ENCODE data around the gene MRPL28.
"Not testable (repeated sequence)": the region's sequence is repeated elsewhere in the genome, so short reads cannot be mapped to it uniquely, and the experiment has no call there.

The MRPL28 gene

GRCh38 chr16:389352-389751 is 19.0 kb upstream of the MRPL28 start:
- DNase-seq (ENCODE audit: low spot score): no peak

DNA sequence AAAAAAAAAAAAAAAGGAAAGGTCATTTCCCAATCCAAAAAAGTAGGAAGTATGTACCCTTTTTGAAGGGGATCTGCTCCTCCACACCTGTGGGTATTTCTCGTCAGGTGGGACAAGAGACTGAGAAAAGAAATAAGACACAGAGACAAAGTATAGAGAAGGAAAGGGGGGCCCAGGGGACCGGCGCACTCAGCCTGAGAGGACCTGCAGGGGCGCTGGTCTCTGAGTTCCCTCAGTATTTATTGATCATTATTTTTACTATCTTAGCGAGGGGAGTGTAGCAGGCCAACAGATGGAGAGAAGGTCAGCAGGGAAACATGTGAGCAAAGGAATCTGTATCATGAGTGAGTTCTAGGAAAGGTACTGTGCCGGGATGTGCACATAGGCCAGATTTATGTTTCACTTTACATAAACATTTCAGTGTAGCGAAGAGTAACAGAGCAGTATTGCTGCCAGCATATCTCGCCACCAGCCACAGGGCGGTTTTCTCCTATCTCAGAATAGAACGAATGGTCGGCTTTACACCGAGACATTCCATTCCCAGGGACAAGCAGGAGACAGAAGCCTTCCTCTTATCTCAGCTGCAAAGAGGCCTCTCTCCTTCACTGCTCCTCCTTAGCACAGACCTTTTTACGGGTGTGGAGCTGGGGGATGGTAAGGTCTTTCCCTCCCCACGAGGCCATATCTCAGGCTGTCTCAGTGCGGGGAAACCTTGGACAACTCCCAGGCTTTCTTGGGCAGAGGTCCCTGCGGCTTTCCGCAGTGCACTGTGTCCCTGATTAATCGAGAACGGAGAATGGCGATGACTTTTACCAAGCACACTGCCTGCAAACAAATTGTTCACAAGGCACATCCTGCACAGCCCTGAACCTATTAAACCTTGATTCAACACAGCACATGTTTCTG is 17.7 kb upstream of the MRPL28 start:
- not testable (repeated sequence) for DNase-seq (ENCODE audit: low spot score)

DNA sequence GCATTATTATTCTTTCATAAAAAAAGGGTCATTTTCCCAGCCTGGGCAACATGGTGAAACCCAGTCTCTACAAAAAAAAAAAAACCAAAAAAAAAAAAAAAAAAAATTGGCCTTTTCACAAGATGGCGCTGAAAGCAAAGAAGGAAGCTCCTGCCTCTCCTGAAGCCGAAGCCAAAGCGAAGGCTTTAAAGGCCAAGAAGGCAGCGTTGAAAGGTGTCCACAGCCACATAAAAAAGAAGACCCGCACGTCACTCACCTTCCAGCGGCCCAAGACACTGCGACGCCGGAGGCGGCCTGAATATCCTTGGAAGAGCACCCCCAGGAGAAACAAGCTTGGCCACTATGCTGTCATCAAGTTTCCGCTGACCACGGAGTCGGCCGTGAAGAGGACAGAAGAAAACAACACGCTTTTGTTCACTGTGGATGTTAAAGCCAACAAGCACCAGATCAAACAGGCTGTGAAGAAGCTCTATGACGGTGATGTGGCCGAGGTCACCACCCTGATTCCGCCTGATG is 16.4 kb upstream of the MRPL28 start:
- DNase-seq (ENCODE audit: low spot score): peak; percentile 65

- no peak for DNase-seq (ENCODE audit: low spot score)
These were observed 13.2 kb upstream of the MRPL28 start for GRCh38 chr16:383326-384051.

- peak; percentile 76 for DNase-seq (ENCODE audit: low spot score)
These were observed 11.7 kb upstream of the MRPL28 start, which contains the start of gene PGAP6 for GRCh38 chr16:381789-382717. Gene PGAP6 (minus strand): TSS chr16:381978. CDS start chr16:381821, 157 bp downstream.

GRCh38 chr16:381012-381788 is 10.9 kb upstream of the MRPL28 start:
- DNase-seq (ENCODE audit: low spot score): no peak

DNA sequence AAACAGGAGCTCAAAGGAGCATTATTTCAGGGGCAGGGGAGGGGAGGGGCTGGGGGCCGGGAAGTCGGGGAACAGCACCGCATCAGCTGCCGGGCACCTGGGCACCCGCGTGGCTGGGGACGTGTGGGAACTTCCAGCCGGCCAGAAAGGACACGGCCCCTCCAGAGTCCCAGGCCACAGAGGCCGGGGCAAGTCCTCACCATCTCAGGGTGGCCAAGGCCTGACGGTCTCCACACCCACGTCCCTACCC is 10.3 kb upstream of the MRPL28 start:
- DNase-seq (ENCODE audit: low spot score): no peak

DNA sequence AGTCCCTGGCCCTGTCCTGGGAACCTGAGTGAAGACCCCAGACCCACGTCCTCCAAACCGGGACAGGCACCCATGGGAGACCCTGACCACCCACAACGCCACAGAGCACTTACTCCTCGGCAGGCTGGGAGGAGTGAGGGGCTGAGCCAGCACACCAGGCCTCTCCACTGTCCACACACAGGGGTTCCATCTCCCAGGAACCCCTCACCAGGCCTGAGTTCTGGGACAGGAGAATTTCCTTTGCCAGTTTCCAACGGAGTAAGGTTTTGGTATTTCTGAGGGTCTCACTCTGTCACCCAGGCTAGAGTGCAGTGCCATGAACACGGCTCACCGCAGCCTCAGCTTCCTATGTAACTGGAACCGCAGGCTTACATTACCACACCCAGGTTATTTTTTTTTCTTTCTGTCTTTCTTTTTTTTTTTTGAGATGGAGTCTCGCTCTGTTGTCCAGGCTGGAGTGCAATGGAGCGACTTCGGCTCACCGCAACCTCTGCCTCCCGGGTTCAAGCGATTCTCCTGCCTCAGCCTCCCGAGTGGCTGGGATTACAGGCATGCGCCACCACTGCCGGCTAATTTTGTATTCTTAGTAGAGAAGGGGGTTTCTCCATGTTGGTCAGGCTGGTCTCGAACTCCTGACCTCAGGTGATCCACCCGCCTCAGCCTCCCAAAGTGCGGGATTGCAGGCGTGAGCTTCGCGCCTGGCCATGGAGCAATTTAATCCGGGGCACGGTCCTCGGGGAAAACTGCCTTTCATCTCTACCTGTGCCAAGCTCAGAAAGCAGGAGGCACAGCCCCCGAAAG is 9.8 kb upstream of the MRPL28 start:
- DNase-seq (ENCODE audit: low spot score): no peak

- no peak for DNase-seq (ENCODE audit: low spot score)
These were observed 9.0 kb upstream of the MRPL28 start for GRCh38 chr16:379183-379960.

GRCh38 chr16:378821-379182 is 8.5 kb upstream of the MRPL28 start:
- DNase-seq (ENCODE audit: low spot score): no peak

DNA sequence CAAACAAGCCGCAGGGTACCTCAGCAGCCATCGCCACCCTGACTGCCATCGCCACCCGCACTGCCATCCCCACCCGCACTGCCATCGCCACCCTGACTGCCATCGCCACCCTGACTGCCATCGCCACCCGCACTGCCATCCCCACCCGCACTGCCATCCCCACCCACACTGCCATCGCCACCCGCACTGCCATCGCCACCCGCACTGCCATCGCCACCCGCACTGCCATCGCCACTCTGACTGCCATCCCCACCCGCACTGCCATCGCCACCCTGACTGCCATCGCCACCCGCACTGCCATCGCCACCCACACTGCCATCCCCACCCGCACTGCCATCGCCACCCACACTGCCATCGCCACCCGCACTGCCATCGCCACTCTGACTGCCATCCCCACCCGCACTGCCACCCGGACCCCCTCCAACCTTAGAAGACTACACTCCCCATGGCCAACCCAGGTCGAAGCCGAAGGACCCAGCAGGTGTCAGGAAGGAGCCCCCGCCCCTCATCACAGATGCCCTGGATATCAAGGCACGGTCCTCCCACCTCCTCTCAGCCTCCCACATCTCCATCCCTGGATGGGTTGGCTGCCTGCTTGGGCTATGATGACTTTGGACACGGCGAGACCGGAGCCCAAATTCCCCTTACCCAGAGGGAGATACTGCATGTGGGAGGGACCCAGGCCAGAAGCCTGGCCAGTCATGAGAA is 7.9 kb upstream of the MRPL28 start:
- DNase-seq (ENCODE audit: low spot score): not testable (repeated sequence)

GRCh38 chr16:377419-377951 is 7.1 kb upstream of the MRPL28 start:
- DNase-seq (ENCODE audit: low spot score): no peak

- DNase-seq (ENCODE audit: low spot score): no peak
These were observed 6.6 kb upstream of the MRPL28 start for GRCh38 chr16:376817-377418.

GRCh38 chr16:375927-376816 is 5.8 kb upstream of the MRPL28 start:
- DNase-seq (ENCODE audit: low spot score): no peak

DNA sequence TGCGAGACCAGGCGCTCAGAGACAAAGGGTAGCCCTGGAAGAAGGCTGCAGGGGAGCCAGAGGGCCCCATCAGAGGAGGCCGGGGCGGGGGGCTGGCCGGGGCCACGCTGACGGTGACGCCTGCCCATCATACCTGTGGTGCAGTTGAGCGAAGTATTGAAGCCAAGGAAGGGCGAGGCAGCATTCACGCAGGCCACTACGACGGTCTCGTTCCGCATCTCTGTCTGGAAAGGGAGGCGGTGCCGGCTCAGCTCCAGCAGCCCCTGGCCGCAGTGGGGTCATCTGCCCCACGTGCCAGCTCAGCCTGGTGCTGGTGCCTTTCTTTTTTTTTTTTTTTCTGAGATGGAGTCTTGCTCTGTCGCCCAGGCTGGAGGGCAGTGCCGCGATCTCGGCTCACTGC is 4.9 kb upstream of the MRPL28 start:
- no peak for DNase-seq (ENCODE audit: low spot score)

DNA sequence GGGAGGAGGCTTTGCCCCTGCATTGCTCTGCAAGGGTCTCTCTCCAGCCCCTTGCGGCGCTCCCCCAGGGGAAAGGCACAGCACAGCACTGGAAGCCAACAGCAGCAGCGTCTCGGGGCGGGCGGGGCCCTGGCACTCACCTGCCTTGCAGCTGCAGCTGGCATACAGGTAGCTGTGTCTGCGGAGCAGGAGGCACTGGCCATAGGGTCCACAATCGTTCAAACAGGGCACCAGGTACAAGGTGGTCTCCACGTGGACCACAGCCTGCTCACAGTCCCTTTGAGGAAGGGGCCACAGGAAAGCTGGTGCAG is 4.2 kb upstream of the MRPL28 start:
- no peak for DNase-seq (ENCODE audit: low spot score)

GRCh38 chr16:373848-374615 is 3.7 kb upstream of the MRPL28 start:
- DNase-seq (ENCODE audit: low spot score): no peak

Data from Ammon's horn (tissue), 1 donor.